MG63 (cell line): ENCODE measurements around the gene JAG1. TPM values are rescaled to one million over a fixed set of nuclear protein-coding genes. Genes with fewer than 3 reads are reported as not detected.

Experiments used
- DNase-seq: peaks from one replicate; pipeline ENCODE4 v3.0.0-alpha.2; 2020
- H3K27me3 ChIP-seq: fragments of 250-450 bp; sonication (Bioruptor Pico); 2 replicates; pipeline ENCODE4 v1.5.1; 2020; ENCODE audit warnings: mild to moderate bottlenecking, moderate library complexity
- H3K36me3 ChIP-seq: fragments of 250-450 bp; sonication (Bioruptor Pico); 2 replicates; pipeline ENCODE4 v1.5.1; 2020; ENCODE audit warnings: mild to moderate bottlenecking, moderate library complexity
- H3K4me3 ChIP-seq: fragments of 250-450 bp; sonication (Bioruptor Pico); 2 replicates; pipeline ENCODE4 v1.5.1; 2020; ENCODE audit warnings: mild to moderate bottlenecking, moderate library complexity
- H3K9me3 ChIP-seq: fragments of 250-450 bp; sonication (Bioruptor Pico); 2 replicates; pipeline ENCODE4 v1.5.1; 2020; ENCODE audit warnings: mild to moderate bottlenecking, moderate library complexity
- total RNA-seq: library from RNA; depleted of rRNA; stranded (reverse); fragments of >200 nt; shearing (Covaris generic); gene quantifications from 2 replicates; pipeline ENCODE4 v1.2.3, GENCODE V29; 2014; ENCODE audit warnings: low replicate concordance

Gene JAG1
- total RNA-seq, 1 experiment from 2014 or later, result 5.3 TPM

DNA sequence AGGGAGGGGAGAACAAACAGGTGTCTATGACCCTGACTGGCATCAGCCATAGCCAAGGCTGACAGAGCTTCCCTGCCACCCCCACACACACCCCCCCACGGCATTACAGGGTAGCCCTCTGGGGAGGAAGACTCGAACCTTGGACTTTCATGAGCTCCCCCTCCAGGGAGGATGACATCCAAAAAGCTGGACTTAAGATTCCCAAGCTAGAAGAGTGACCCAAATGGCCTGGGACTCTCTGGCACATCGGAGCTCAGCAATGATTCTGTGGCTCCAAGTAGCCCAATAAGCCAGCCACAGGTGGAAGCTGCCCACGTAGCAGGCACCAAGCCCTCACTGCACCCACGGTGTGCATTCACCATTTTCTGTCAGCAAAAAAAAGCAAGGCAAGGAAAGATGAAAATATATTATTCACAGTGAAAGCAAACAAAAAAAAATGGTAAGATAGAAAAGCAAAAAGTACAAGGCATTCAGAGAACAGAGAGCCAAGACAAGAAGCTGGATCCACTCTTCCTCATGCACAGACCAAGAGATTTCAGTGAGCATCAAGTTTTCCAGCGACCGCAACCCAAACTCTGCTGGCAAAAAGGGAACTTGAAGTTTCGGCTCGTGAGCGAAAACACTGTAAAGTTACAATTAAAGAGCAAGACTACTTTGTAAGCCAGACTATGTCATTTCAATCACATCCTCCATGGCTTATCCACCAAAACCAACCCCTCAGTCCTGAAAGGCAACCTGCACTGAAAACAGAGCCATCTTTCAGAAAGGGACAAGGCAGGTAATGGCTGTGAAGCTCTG lies 10.9 kb downstream of the JAG1 start:
- Histone ChIP-seq H3K36me3 (peaks cover 11% of the 10 kb centered on the region), H3K27me3 (no peaks in the 10 kb centered on the region), H3K9me3 (no peaks in the 10 kb centered on the region), H3K4me3 (no peak overlapping the region)
- no peak for DNase-seq

DNA sequence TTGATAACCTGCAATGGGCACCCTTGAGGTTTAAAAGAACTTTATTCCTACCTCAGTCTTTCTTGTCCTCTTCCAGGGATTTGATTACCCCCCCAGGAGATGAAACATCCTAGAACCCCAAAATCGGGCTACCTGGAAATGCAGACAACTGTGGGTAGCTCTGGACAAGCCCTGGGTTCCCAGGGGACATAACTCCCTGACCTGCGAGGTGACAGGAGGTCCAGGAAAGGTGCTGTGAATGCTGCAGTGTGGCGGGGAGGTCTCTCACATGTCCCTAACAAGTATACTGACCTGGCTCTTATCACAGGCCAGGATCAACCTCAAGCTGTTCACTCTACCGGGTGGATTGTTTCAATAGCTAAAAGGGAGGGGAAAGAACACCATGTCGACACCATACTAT lies 11.6 kb downstream of the JAG1 start:
- DNase-seq, result no peak
- no peaks in the 10 kb centered on the region for H3K27me3 ChIP-seq
- no peaks in the 10 kb centered on the region for H3K9me3 ChIP-seq
- H3K36me3 ChIP-seq, result peaks cover 11% of the 10 kb centered on the region
- H3K4me3 ChIP-seq, result no peak overlapping the region

DNA sequence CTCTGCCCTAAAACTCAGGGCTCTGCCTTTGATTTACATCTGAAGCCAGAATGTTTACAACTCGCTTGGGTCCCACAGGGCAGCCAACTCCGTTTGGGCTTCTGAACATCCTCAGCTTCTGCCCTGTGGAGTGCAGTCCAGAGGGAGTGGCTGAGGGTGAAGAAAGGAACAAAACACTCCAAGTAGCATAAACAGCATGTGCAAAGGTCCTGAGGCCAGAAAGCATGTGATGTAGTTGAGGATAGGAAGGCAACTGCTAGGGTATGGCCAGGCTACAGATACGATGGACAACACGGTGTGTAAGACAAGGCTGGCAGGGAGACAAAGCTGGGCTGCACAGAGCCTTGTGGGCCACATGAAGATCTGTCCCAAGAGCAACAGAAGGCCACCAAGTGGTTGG lies 12.5 kb downstream of the JAG1 start:
- Histone ChIP-seq H3K36me3 (peaks cover 11% of the 10 kb centered on the region), H3K9me3 (no peaks in the 10 kb centered on the region), H3K4me3 (no peak overlapping the region), H3K27me3 (no peaks in the 10 kb centered on the region)
- DNase-seq, result no peak

DNA sequence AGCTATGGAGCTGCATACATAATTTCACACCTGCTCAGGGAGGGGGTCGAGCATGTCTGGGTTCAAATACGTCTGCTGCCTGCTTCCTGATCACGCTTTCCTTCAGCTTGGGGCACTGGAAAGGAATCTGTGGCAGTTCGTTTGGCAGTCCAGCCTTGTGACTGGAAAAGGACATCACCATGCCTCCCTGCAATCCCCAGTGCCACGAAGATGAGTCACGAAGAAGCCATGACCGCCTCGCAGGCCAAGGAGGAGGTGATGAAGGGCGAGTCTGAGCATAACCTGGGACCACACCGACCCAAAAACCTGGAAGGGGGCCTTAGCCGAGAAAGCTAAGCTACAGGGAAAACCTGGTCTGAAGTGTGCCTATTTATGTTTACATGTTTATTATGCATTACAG lies 13.1 kb downstream of the JAG1 start:
- Histone ChIP-seq H3K27me3 (no peaks in the 10 kb centered on the region), H3K4me3 (no peak overlapping the region), H3K9me3 (no peaks in the 10 kb centered on the region), H3K36me3 (peaks cover 11% of the 10 kb centered on the region)
- DNase-seq, result no peak

DNA sequence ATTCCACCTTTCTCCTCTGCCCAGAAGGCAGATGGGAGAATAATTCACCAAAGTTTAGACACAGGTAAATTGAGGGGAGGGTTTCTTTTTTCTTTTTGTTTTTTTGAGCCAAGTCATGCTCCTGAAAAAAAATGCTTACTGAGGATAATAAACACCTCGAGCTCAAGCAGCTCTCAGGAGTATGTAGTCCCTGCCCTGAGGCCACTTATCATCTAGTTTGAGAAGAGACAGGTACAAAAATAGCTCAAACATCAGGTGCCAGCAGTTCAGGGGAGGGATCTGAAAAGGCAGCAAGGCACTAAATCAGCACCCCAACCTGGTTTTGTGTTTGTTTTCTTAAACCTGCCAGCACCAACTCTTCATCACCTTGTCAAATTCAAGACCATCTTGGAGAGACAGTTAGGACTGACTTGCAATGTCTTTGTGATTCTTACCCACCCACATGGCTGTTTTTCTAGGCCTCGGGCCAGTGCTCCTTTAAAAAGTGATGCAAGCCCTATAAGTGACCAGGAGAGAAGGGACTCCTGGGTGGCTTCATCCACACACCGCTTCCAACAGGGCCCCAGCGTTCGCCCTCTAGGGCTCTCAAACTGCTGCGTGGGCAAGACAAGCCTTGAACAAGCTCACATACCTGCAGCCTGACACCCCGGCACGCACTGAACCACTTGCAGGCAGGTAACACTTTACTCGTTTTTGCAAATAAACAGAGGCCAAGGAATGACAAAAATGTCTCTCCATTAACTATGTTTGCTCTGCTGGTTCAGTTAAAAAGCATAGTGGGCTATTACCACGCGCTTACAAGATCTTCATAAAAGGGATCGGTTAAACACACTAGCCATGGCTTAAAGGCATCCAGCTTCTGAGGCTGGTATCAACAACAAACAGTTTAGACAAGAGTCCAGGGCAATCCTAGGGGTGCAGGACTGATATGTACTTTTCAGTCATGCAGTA lies 13.9 kb downstream of the JAG1 start:
- Histone ChIP-seq H3K9me3 (no peaks in the 10 kb centered on the region), H3K4me3 (no peak overlapping the region), H3K27me3 (no peaks in the 10 kb centered on the region), H3K36me3 (peaks cover 11% of the 10 kb centered on the region)
- DNase-seq, result no peak

DNA sequence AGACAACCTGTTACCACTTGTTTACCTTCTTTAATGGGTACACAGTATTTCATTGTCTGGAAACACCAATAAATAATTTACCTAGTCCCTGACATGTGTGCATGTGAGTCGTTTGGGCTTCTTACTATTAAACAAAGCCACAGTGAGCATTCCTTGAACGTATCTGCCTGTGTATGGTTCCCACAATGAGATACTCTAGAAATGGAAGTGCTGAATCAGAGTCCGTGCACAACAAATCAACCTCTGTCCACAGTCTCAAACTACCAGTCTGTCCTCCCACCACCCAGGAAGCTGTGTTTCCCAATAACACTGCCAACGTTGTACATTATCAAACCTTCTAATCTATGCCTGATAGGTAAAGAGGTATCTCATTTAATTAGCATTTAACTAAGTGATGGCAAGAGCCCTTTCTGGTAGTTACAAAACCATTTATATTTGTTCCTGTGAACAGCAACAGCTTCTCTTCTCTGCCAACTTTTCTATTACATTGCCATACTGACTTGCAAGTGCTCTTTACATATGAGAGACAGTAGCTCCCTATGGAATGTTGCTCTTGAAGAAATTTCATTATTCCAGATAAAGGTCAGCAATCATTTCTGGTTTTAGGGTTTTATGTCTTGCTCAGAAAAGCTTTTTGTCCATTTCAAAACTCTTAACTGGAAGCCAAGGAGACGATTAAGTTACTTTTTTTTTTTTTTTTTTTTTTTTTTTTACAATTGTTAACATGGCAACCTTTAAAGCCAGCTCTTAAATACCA lies 14.7 kb downstream of the JAG1 start:
- DNase-seq, result no peak
- no peak overlapping the region for H3K4me3 ChIP-seq
- no peaks in the 10 kb centered on the region for H3K27me3 ChIP-seq
- peaks cover 11% of the 10 kb centered on the region for H3K36me3 ChIP-seq
- H3K9me3 ChIP-seq, result no peaks in the 10 kb centered on the region

DNA sequence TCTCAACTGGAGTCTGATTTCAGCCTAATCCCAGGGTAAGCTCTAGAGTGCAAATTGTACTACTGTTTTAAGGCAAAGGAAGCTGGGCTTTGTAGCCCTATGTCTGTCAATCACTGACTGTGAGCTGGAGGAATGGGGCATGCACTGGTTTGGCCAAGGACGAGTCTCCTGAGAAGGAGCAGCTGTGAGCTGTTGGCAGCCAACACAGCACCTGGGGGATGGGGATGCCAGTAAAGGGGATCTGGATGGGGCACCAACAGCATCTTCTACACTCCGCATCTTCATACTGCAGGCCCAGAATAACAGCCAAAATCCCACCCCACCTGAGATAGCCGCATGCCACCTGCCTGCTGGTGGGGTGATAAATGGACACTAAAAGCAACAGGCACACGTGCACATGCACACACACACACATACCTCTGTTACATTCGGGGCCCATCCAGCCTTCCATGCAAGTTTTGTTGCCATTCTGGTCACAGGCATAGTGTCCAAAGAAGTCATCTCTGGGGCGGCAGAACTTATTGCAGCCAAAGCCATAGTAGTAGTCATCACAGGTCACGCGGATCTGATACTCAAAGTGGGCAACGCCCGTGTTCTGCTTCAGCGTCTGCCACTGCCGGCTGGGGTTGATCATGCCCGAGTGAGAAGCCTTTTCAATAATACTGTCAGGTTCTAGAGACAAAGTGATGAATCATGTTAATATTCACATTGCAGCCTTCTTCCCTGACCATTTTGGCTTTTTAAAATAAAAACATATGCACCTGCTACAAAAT lies 15.6 kb downstream of the JAG1 start:
- peaks cover 7% of the 10 kb centered on the region for H3K36me3 ChIP-seq
- H3K27me3 ChIP-seq, result no peaks in the 10 kb centered on the region
- no peak overlapping the region for H3K4me3 ChIP-seq
- DNase-seq, result no peak
- no peaks in the 10 kb centered on the region for H3K9me3 ChIP-seq

DNA sequence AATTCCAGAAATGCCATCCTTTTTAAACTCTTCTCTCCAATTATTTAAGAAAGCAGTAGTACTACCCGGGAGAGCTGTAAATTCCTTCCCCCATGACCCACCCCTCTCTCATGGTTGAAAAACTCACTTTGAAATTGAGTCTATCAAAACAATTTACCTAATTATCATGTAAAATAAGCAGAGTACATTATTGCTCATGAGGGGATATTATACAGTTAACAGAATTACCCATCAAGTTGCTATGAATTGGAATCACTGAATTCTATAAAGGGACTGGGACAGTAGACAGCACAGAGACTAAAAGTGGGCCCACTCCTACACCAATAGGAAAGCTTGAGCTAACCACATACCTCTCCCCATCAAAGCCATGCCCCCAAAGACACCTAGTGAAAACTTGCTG lies 16.3 kb downstream of the JAG1 start:
- H3K27me3 ChIP-seq, result no peaks in the 10 kb centered on the region
- no peak for DNase-seq
- no peaks in the 10 kb centered on the region for H3K9me3 ChIP-seq
- H3K36me3 ChIP-seq, result peaks cover 7% of the 10 kb centered on the region
- H3K4me3 ChIP-seq, result no peak overlapping the region

DNA sequence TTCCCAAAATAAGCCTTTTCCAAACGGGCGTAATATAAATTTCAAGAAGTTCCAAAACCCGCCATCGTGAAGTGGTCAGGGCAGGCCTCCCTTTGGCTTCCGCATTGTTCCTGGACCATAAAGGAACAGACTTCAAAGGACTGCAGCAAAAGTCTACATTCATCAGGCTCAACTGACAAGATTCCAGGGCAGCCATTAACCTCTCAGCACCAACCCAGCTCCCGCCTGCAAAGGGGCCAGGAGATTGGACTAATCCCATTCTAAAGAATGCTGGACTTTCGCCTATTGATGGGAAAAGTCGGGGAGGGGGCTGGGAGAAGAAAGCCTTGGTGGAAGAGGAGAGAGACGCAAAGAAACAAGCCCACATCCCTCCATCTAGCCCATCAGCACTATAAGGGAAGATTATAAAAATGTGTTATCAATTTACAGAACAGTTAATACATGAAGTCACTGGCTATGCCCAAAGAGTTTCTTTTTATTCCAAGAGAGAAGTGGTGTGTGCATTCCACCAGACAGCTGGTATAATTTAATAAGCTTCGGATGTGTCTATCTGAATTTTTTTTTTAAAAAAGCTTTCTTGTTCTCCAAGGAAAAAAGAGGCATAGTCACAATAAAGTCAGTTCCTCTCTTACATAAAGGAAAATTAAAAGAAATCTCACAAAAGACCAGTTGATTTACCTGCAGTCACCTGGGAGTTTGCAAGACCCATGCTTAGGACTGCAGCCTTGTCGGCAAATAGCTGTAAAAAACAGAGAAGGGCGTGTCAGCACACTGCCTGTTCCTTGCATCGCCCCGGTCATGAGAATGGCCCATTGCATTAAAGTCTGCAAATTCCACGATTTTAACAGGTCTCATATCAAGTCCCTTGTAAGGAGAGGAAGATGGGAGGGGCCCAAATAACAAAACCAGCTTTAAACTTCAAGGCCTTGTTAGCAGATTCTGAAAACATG lies 17.8 kb downstream of the JAG1 start:
- H3K27me3 ChIP-seq, result no peaks in the 10 kb centered on the region
- no peaks in the 10 kb centered on the region for H3K9me3 ChIP-seq
- H3K4me3 ChIP-seq, result no peak overlapping the region
- no peaks in the 10 kb centered on the region; the same call in none of the 2 replicates for H3K36me3 ChIP-seq
- DNase-seq, result no peak

DNA sequence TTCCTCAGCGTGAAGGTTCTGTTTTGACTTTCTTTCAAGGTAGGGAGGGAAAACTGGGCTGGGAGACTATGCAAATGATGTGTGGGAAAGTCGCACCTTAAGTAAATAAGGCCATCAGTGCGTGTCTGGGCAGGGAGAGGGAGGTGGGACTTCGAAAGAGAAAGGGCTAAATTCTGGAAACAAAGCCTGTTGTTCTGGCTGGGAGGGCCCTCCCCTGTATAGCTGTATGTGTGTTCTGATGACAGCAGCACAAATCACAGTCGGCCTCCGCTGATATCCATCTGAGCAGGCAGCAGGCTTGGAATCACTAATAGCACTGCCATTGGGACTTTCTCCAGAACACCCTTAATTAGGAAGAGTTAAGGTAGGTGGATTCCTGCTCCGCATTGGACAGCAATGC lies 19.2 kb downstream of the JAG1 start:
- Histone ChIP-seq H3K27me3 (no peaks in the 10 kb centered on the region), H3K9me3 (no peaks in the 10 kb centered on the region), H3K4me3 (no peak overlapping the region), H3K36me3 (peaks cover 9% of the 10 kb centered on the region)
- DNase-seq, result no peak

DNA sequence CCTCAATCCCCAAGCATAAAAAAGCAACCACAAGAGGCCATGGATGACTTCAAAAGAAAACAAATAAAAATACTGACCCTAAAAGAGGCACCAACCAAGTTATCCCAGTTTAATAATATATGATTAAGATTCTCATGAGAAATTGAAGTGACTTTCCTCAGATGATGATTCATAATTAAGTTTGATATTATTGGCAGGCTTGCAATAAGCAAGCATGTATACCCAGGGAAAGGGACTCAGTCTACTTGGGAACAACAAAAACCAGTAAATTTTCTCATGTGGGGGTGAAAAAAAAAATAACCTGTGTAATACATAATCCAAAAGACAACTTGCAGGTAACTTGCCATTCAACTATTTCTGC lies 19.6 kb downstream of the JAG1 start:
- DNase-seq, result no peak
- H3K36me3 ChIP-seq, result peaks cover 11% of the 10 kb centered on the region
- no peaks in the 10 kb centered on the region for H3K9me3 ChIP-seq

DNA sequence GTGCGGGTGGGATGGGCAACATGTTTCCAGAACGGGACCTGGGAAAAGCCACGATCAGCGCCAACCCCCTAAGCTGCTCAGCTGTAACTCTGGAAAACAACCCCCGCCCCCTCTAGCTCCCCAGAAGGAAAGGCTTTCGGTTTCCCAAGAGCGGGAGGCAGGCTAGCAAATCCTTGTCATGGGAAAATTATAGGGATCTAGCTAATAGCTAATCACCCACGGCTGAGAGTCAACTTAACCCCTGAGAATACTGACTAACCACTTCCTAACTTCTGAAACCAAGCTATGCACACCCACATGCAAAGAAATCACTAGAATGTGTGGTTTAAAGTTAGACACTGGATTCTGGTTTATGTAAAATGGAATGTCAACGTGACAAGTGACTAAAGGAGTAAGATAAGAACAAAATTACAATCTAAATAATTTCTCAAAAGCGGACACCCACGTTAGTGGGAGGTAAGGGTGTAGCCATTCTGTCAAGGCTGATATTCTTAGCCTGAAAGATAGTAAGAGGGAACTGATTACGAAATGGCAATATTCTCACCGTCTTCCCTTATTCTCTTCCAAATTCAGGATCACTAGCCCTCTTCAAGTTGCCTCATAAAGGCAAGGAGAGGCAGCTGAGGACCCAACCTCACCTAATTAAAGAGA lies 20.1 kb downstream of the JAG1 start:
- no peaks in the 10 kb centered on the region for H3K27me3 ChIP-seq
- H3K9me3 ChIP-seq, result no peaks in the 10 kb centered on the region
- peaks cover 13% of the 10 kb centered on the region for H3K36me3 ChIP-seq
- no peak overlapping the region for H3K4me3 ChIP-seq
- DNase-seq, result no peak

More for the DNA sequence above, 19.6 kb downstream of the JAG1 start:
- H3K27me3 ChIP-seq, result no peaks in the 10 kb centered on the region
- no peak overlapping the region for H3K4me3 ChIP-seq

DNA sequence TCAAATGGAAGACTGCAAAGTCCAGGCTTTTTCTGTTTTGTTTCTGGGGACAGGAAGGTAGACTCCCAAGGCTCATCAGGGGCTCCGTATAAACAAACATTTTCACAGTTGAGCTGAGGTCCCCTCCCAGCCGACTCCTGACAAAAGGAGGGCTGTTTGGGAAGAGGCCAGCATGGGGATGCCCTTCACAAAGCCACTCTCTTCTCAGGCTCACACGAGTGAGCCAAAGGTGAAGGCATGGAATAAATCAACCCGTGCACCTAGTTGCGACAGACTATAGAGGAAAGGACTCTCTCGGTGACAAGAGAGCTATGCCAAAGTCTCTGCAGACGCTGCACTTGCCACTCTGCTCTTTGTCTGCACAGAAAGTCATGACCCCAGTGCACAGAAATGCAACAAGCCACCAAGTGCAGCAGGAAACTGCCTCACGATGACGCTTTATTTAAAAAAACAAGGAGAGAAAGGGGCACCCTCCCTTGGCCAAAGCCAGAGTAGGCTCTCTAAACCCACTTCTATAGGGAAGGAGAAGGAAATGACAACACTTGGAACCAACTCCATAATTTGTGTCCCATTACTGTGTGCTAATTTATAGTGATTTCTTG lies 21.0 kb downstream of the JAG1 start:
- Histone ChIP-seq H3K36me3 (peaks cover 18% of the 10 kb centered on the region), H3K9me3 (no peaks in the 10 kb centered on the region), H3K27me3 (no peaks in the 10 kb centered on the region), H3K4me3 (no peak overlapping the region)
- no peak for DNase-seq

DNA sequence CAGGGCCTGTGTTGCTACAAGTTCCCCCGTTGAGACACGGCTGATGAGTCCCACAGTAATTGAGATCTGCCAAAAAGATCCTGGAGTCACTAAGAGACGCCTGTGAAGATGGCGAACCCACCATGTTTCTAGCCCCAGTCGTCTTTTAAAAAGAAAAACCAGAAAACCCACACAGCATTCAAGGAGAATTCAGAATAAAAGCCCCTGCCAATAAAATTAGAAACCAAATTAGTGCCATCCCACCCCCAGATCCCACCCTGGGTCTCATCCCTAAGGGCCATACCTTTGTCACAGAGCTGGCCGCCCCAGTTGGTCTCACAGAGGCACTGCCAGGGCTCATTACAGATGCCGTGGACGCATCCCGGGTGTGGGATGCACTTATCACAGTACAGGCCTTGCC lies 21.6 kb downstream of the JAG1 start:
- Histone ChIP-seq H3K9me3 (no peaks in the 10 kb centered on the region), H3K4me3 (no peak overlapping the region), H3K36me3 (peaks cover 22% of the 10 kb centered on the region), H3K27me3 (no peaks in the 10 kb centered on the region)
- DNase-seq, result no peak
